CD8-positive, alpha-beta memory T cell (primary cell): Measurements from ENCODE around the gene ZNF407. TPM values are rescaled to one million over a fixed set of nuclear protein-coding genes. Genes with fewer than 3 reads are reported as not detected.

Experiments used
- CTCF ChIA-PET: fragments of 350-600 bp; sonication (Branson Sonifier 250); formaldehyde crosslinking; loops from one replicate; lab custom pipeline; 2021; ENCODE audit warnings: antibody characterized with exemption; lab: Charles Lee
- POLR2A ChIA-PET: fragments of 350-600 bp; sonication (Branson Sonifier 250); formaldehyde crosslinking; loops from one replicate; lab custom pipeline; 2021; ENCODE audit warnings: antibody characterized with exemption; lab: Charles Lee
- DNase-seq, 5 donors: peaks; one replicate each; pipeline versions ENCODE4 v3.0.0 to v3.0.0-alpha.2; 2020 to 2022; ENCODE audit warnings: mixed read lengths in 1 of 5
- H3K27ac ChIP-seq: one replicate; pipeline ENCODE4 v1.7.0; 2013; ENCODE audit warnings: low read depth, mild to moderate bottlenecking, low read length, moderate library complexity
- H3K27me3 ChIP-seq: 2 replicates; pipeline ENCODE4 v1.7.0; 2013; ENCODE audit warnings: low read length, mild to moderate bottlenecking; ENCODE audit not compliant: insufficient read depth, poor library complexity, severe bottlenecking
- H3K36me3 ChIP-seq: 2 replicates; pipeline ENCODE4 v1.7.0; 2013; ENCODE audit warnings: mild to moderate bottlenecking, low read length, moderate library complexity; ENCODE audit not compliant: insufficient read depth
- H3K4me1 ChIP-seq: 2 replicates; pipeline ENCODE4 v1.7.0; 2013; ENCODE audit warnings: mild to moderate bottlenecking, low read length, moderate library complexity; ENCODE audit not compliant: insufficient read depth
- H3K4me3 ChIP-seq: 2 replicates; pipeline ENCODE4 v1.7.0; 2013; ENCODE audit warnings: mild to moderate bottlenecking, low read length
- H3K9me3 ChIP-seq: 2 replicates; pipeline ENCODE4 v1.7.0; 2013; ENCODE audit warnings: mild to moderate bottlenecking, low read length
- H3K27ac Mint-ChIP-seq, 8 donors: one replicate each; pipeline ENCODE4 v1.8.0; 2020 to 2021; ENCODE audit warnings: mixed read lengths in 8 of 8, mild to moderate bottlenecking in 6 of 8, inconsistent platforms in 3 of 8, moderate library complexity in 3 of 8
- H3K27me3 Mint-ChIP-seq, 2 donors: one replicate each; pipeline ENCODE4 v1.8.0; 2020 to 2021; ENCODE audit warnings: mixed read lengths in 2 of 2, mild to moderate bottlenecking in 1 of 2, moderate library complexity in 1 of 2
- H3K36me3 Mint-ChIP-seq, 3 donors: one replicate each; pipeline ENCODE4 v1.8.0; 2020 to 2021; ENCODE audit warnings: mixed read lengths in 3 of 3, inconsistent platforms in 1 of 3, mild to moderate bottlenecking in 1 of 3
- H3K4me1 Mint-ChIP-seq, 3 donors: one replicate each; pipeline ENCODE4 v1.8.0; 2020 to 2021; ENCODE audit warnings: mixed read lengths in 3 of 3, inconsistent platforms in 1 of 3, mild to moderate bottlenecking in 1 of 3
- H3K4me3 Mint-ChIP-seq, 7 donors: one replicate each; pipeline ENCODE4 v1.8.0; 2020 to 2021; ENCODE audit warnings: mixed read lengths in 7 of 7, mild to moderate bottlenecking in 6 of 7, moderate library complexity in 4 of 7, inconsistent platforms in 2 of 7
- H3K9me3 Mint-ChIP-seq, 5 donors: one replicate each; pipeline ENCODE4 v1.8.0; 2020 to 2022; ENCODE audit warnings: mixed read lengths in 5 of 5, mild to moderate bottlenecking in 3 of 5, moderate library complexity in 2 of 5, inconsistent platforms in 1 of 5
- polyA plus RNA-seq: library from polyadenylated mRNA; unstranded; fragments of 300-500 nt; fragmentation: Illumina TruSeq; gene quantifications from one replicate; pipeline ENCODE4 v1.2.3, GENCODE V29; 2021
- total RNA-seq, 2 experiments: library from RNA; stranded (reverse); gene quantifications; one replicate each; pipeline ENCODE4 v1.2.3, GENCODE V29; 2021

Gene ZNF407
- total and polyA plus RNA-seq, 3 experiments from 2014 or later, result 4.1 to 15.5 (median 14.9) TPM

GRCh38 chr18:75064513-75064905 is 466.8 kb downstream of the ZNF407 start:
- Histone ChIP-seq H3K4me3 (no peak overlapping the region), H3K36me3 (no peaks in the 10 kb centered on the region), H3K9me3 (no peaks in the 10 kb centered on the region), H3K27ac (no peak overlapping the region), H3K27me3 (no peaks in the 10 kb centered on the region), H3K4me1 (peaks cover 4% of the 10 kb centered on the region)
- peak overlapping the region in 1 of 8 donors; percentile 60 for H3K27ac Mint-ChIP-seq
- no peaks in the 10 kb centered on the region for H3K27me3 Mint-ChIP-seq
- no peak overlapping the region for H3K4me3 Mint-ChIP-seq
- POLR2A ChIA-PET, result no interaction called here
- no peaks in the 10 kb centered on the region for H3K9me3 Mint-ChIP-seq
- H3K36me3 Mint-ChIP-seq, result peaks cover 17 to 42% (median 19%) of the 10 kb centered on the region in 3 donors
- no peak for DNase-seq
- CTCF ChIA-PET, result no interaction called here
- peaks cover 12 to 27% (median 13%) of the 10 kb centered on the region in 3 donors for H3K4me1 Mint-ChIP-seq

- Histone ChIP-seq H3K27ac (no peak overlapping the region), H3K27me3 (no peaks in the 10 kb centered on the region), H3K9me3 (no peaks in the 10 kb centered on the region), H3K4me1 (peaks cover 14% of the 10 kb centered on the region), H3K36me3 (no peaks in the 10 kb centered on the region), H3K4me3 (no peak overlapping the region)
- POLR2A ChIA-PET, result no interaction called here
- no peaks in the 10 kb centered on the region for H3K27me3 Mint-ChIP-seq
- no peaks in the 10 kb centered on the region for H3K9me3 Mint-ChIP-seq
- H3K4me3 Mint-ChIP-seq, result peak overlapping the region in 1 of 7 donors; percentile 9
- H3K4me1 Mint-ChIP-seq, result peaks cover 22 to 37% (median 22%) of the 10 kb centered on the region in 3 donors
- CTCF ChIA-PET, result interaction anchor here (0.6 kb wide), 1 partner anchor 9 kb away, joined by 3 read pairs; no protein-coding TSS in a partner anchor
- DNase-seq, result no peak
- H3K36me3 Mint-ChIP-seq, result peaks cover 17 to 39% (median 18%) of the 10 kb centered on the region in 3 donors
- H3K27ac Mint-ChIP-seq, result peak overlapping the region in 1 of 8 donors; percentile 47
Observed at GRCh38 chr18:75065251-75066000, 467.8 kb downstream of the ZNF407 start.

- H3K27me3 ChIP-seq, result no peaks in the 10 kb centered on the region
- Mint-ChIP-seq H3K9me3 (no peaks in the 10 kb centered on the region), H3K4me3 (no peak overlapping the region), H3K4me1 (peaks cover 30 to 45% (median 31%) of the 10 kb centered on the region in 3 donors), H3K27me3 (no peaks in the 10 kb centered on the region), H3K36me3 (peaks cover 15 to 35% (median 19%) of the 10 kb centered on the region in 3 donors), H3K27ac (peak overlapping the region in 2 of 8 donors; percentile 47 to 88)
- ChIA-PET POLR2A (no interaction called here), CTCF (interaction anchor here (0.6 kb wide), 1 partner anchor 8 kb away, joined by 3 read pairs; no protein-coding TSS in a partner anchor)
- no peak overlapping the region for H3K4me3 ChIP-seq
- peaks cover 21% of the 10 kb centered on the region for H3K4me1 ChIP-seq
- no peaks in the 10 kb centered on the region for H3K9me3 ChIP-seq
- no peak for DNase-seq
- H3K27ac ChIP-seq, result no peak overlapping the region
- no peaks in the 10 kb centered on the region for H3K36me3 ChIP-seq
Observed at GRCh38 chr18:75066021-75066880, 468.6 kb downstream of the ZNF407 start.

- Histone ChIP-seq H3K4me1 (peaks cover 28% of the 10 kb centered on the region), H3K36me3 (no peaks in the 10 kb centered on the region), H3K27me3 (no peaks in the 10 kb centered on the region), H3K27ac (no peak overlapping the region), H3K9me3 (no peaks in the 10 kb centered on the region), H3K4me3 (no peak overlapping the region)
- no peak for DNase-seq
- Mint-ChIP-seq H3K4me3 (peak overlapping the region in 1 of 7 donors; percentile 63), H3K9me3 (no peaks in the 10 kb centered on the region), H3K4me1 (peaks cover 36 to 52% (median 37%) of the 10 kb centered on the region in 3 donors), H3K27ac (peak overlapping the region in 1 of 8 donors; percentile 88), H3K36me3 (peaks cover 11 to 32% (median 19%) of the 10 kb centered on the region in 3 donors), H3K27me3 (no peaks in the 10 kb centered on the region)
- ChIA-PET POLR2A (no interaction called here), CTCF (no interaction called here)
Observed at GRCh38 chr18:75066936-75067335, 469.3 kb downstream of the ZNF407 start.

GRCh38 chr18:75067996-75068645 is 470.5 kb downstream of the ZNF407 start:
- H3K27ac Mint-ChIP-seq, result peak overlapping the region; percentile 32 to 94 (median 62)
- CTCF ChIA-PET, result no interaction called here

GRCh38 chr18:75068682-75069435 is 471.2 kb downstream of the ZNF407 start:
- ChIA-PET CTCF (no interaction called here), POLR2A (interaction anchor here (1.5 kb wide), 1 partner anchor 74 kb away, joined by 3 read pairs; no protein-coding TSS in a partner anchor)
- Mint-ChIP-seq H3K4me1 (peaks cover 41 to 63% (median 44%) of the 10 kb centered on the region in 3 donors), H3K27me3 (no peaks in the 10 kb centered on the region), H3K36me3 (peaks cover 14 to 21% (median 20%) of the 10 kb centered on the region in 3 donors), H3K4me3 (peak overlapping the region in 3 of 7 donors; percentile 12 to 56 (median 47)), H3K9me3 (peaks cover 0 to 9% (median 5%) of the 10 kb centered on the region in 5 donors), H3K27ac (peak overlapping the region; percentile 29 to 100 (median 98))
- no peak for DNase-seq
- Histone ChIP-seq H3K27ac (no peak overlapping the region), H3K36me3 (no peaks in the 10 kb centered on the region), H3K4me1 (peaks cover 34% of the 10 kb centered on the region), H3K27me3 (no peaks in the 10 kb centered on the region), H3K4me3 (no peak overlapping the region), H3K9me3 (no peaks in the 10 kb centered on the region)

More at GRCh38 chr18:75067996-75068645, 470.5 kb downstream of the ZNF407 start:
- H3K36me3 ChIP-seq, result no peaks in the 10 kb centered on the region
- Mint-ChIP-seq H3K4me1 (peaks cover 41 to 57% (median 41%) of the 10 kb centered on the region in 3 donors), H3K4me3 (peak overlapping the region in 1 of 7 donors; percentile 47), H3K36me3 (peaks cover 7 to 26% (median 20%) of the 10 kb centered on the region in 3 donors), H3K9me3 (peaks cover 0 to 4% (median 2%) of the 10 kb centered on the region in 5 donors), H3K27me3 (no peaks in the 10 kb centered on the region)
- no peaks in the 10 kb centered on the region for H3K9me3 ChIP-seq
- H3K4me1 ChIP-seq, result peaks cover 34% of the 10 kb centered on the region
- H3K4me3 ChIP-seq, result no peak overlapping the region
- POLR2A ChIA-PET, result no interaction called here
- DNase-seq, result no peak
- no peak overlapping the region for H3K27ac ChIP-seq
- no peaks in the 10 kb centered on the region for H3K27me3 ChIP-seq

GRCh38 chr18:75070235-75070624 is 472.6 kb downstream of the ZNF407 start:
- peaks cover 0 to 16% (median 7%) of the 10 kb centered on the region in 5 donors for H3K9me3 Mint-ChIP-seq
- H3K27ac Mint-ChIP-seq, result peak overlapping the region; percentile 94 to 100 (median 99)
- H3K27me3 ChIP-seq, result no peaks in the 10 kb centered on the region
- peaks cover 41 to 69% (median 48%) of the 10 kb centered on the region in 3 donors for H3K4me1 Mint-ChIP-seq
- no peaks in the 10 kb centered on the region for H3K9me3 ChIP-seq
- peak overlapping the region; percentile 66 for H3K27ac ChIP-seq
- peaks cover 15 to 17% (median 17%) of the 10 kb centered on the region in 3 donors for H3K36me3 Mint-ChIP-seq
- H3K4me1 ChIP-seq, result peaks cover 34% of the 10 kb centered on the region
- peak overlapping the region; percentile 61 for H3K4me3 ChIP-seq
- H3K4me3 Mint-ChIP-seq, result peak overlapping the region; percentile 72 to 94 (median 90)
- ChIA-PET POLR2A (interaction anchor here (1.5 kb wide), 1 partner anchor 75 kb away, joined by 3 read pairs; no protein-coding TSS in a partner anchor), CTCF (interaction anchor here (1.0 to 1.5 kb wide), 2 partner anchors 10 to 75 kb away, joined by 3 to 4 read pairs; no protein-coding TSS in a partner anchor)
- H3K27me3 Mint-ChIP-seq, result no peaks in the 10 kb centered on the region
- DNase-seq, result no peak
- no peaks in the 10 kb centered on the region for H3K36me3 ChIP-seq
